Activated T-helper 9 cell treated with anti-CD3 and anti-CD28 coated beads, Interleukin-2, amount 50 U/mL, for 16 hours (primary cell): ENCODE data around the gene PMEL.
"Not testable (repeated sequence)": the region's sequence is repeated elsewhere in the genome, so short reads cannot be mapped to it uniquely, and the experiment has no call there.

ENCODE experiments used
- DNase-seq: peaks from one replicate; pipeline ENCODE4 v3.0.0-alpha.2; 2020; ENCODE audit warnings: low read depth

The PMEL gene

GRCh38 chr12:55983232-55983842 is 17.5 kb upstream of the PMEL start:
- DNase-seq, result no peak

GRCh38 chr12:55982319-55982936 is 16.6 kb upstream of the PMEL start:
- DNase-seq, result no peak

DNA sequence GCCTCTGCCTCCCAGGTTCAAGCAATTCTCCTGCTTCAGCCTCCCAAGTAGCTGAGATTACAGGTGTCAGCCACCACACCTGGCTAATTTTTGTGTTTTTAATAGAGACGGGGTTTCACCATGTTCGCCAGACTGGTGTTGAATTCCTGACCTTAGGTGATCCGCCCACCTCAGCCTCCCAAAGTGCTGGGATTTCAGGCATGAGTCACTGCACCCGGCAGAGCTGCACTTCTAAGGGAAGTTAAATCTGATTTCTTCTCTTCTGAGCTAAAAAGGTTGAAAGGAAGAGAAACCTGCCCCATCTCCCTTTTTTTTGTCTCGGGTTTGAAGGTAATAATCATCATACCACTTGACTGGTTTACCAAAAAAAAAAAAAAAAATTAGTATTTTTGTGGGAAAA is 16.0 kb upstream of the PMEL start:
- DNase-seq, result not testable (repeated sequence)

DNA sequence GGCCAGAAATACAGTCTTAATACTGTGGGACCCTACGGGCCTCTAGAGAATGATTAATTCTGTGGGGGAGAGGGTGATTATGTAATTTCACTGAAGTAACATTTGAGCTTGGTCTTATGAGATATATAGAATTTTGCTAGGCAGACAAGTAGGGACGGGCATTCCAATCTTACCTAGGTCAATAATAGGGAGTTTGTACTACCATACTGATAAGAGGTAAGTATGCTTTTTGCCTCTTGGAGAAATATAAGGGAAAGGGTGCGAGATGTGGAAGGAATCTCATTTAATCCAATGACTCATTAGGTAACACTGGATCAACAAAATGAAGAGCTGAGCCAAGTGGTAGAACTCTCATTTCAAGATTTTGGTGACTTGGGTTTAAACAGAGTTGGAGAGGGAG is 13.2 kb upstream of the PMEL start:
- DNase-seq, result no peak

- DNase-seq, result no peak
Observed at GRCh38 chr12:55978393-55978792, 12.6 kb upstream of the PMEL start.

DNA sequence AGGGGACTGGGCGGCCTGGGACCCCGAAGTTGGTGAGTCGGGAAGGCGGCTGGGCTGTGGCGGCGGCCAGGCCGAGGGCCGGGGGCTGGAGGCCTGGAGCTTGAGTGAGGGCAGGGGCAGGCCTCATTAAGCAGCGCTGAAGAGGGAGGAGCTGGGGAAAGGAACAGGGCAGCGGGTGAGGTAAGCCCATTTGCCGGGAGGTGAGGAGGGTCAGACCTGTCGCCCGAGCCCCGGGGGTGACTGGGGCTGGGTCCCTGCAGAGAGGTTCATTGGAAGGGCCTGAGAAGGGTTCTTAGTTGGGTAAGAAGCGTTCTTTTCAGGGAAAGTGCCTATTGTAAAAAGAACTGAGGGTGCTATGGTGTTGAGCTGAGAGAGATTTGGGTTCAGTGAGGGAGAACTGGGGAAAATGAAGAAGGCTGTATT is 8.5 kb upstream of the PMEL start:
- DNase-seq, result peak; percentile 16

GRCh38 chr12:55973599-55974307 is 7.9 kb upstream of the PMEL start, which contains the start of gene RAB5B:
RAB5B (plus strand) TSS chr12:55974078; CDS start chr12:55986961, 12,883 bp downstream.
- DNase-seq, result peak; percentile 95

DNA sequence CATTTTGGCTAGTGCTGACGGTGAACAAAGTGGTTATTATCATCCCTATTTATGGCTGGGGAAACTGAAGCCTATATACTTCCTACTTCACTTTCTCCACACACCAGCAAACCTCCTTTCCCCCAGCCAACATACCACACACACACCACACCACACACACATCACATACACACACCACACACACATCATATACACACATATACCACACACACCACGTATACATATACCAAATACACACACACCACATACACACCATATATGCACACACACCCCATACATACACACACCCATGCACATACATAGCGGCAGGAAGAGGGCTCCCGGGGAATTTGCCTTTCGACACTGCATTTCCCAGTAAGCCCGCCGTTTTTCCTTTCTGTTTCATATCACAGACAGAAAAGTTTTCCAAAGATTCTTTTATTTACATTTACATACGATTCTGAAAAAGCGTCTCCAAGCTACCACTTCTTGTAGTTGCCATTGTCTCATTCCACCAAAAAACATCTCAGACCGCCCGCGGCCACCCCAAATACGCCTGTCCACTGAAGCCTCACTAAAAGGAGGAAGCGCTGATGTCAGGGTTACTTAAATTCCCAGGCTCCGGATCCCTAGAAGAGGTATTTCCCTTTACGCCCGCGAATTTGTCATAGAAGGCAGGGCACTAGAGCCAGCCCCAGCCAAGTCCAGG is 7.2 kb upstream of the PMEL start:
- no peak for DNase-seq

GRCh38 chr12:55972456-55972855 is 6.6 kb upstream of the PMEL start:
- DNase-seq, result no peak

- no peak for DNase-seq
Observed at GRCh38 chr12:55972042-55972441, 6.2 kb upstream of the PMEL start.

DNA sequence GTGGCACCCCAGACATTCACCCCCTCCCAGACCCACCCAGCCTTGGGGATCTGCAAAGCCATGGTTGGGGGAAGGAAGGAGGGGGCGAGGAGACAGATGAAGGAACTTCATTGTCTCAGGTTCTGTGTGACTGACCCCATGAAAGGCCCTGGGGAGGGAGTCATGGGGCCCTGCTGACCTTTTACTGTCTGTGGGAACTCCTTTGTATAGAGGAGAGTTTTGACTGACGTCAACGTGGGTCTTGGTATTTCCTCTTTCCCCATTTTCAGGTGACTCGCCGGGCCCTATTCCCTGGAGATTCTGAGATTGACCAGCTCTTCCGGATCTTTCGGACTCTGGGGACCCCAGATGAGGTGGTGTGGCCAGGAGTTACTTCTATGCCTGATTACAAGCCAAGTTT is 4.9 kb upstream of the PMEL start:
- DNase-seq, result no peak

DNA sequence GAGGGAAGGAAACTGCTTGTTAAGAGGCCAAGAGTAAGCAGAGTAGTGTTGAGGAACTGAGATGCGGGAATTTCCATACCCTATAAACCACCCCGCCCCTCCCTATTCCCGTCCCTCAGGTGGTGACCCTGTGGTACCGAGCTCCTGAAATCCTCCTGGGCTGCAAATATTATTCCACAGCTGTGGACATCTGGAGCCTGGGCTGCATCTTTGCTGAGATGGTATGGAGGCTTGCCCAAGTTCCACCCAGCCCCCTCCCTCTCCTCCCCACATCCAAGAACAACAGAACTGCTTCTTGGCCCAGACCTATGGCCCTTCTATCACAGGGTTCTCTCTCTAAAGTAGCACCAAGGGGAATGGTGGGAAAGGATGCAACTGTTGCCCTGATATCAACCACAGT is 3.5 kb upstream of the PMEL start:
- DNase-seq, result no peak

DNA sequence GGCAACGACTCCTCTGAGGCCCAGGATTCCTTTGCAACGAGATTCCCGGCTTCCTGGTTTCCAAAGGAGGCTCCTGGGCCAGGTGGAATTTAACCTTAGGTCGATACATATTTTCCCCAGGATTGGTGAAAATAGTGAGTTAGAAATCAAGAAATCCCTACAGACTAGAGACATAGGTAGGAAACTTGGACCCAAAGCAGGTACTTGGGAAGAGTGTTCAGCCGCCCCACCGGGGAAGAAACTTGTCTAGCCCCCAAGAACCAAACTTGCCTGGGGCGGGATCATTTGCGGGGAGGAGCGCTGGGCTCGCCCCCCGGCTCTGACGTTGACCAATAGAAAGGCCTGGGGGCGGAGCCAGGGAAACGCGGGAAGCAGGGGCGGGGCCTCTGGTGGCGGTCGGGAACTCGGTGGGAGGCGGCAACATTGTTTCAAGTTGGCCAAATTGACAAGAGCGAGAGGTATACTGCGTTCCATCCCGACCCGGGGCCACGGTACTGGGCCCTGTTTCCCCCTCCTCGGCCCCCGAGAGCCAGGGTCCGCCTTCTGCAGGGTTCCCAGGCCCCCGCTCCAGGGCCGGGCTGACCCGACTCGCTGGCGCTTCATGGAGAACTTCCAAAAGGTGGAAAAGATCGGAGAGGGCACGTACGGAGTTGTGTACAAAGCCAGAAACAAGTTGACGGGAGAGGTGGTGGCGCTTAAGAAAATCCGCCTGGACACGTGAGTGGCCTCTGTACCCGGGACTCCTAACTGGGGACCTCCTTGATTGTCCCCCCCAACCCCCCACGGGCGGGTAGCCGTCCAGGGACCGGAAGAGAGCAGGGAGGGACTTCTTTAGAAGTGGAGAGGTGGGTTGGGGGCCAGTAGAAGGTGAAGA is 803 bp upstream of the PMEL start, which contains the start of gene CDK2:
CDK2 (plus strand) TSS at position 423 of the 874 bp plus-strand sequence; CDS start at position 602, 179 bp downstream.
- peak; percentile 83 for DNase-seq

GRCh38 chr12:55965240-55965639 is 602 bp downstream of the PMEL start:
- no peak for DNase-seq

DNA sequence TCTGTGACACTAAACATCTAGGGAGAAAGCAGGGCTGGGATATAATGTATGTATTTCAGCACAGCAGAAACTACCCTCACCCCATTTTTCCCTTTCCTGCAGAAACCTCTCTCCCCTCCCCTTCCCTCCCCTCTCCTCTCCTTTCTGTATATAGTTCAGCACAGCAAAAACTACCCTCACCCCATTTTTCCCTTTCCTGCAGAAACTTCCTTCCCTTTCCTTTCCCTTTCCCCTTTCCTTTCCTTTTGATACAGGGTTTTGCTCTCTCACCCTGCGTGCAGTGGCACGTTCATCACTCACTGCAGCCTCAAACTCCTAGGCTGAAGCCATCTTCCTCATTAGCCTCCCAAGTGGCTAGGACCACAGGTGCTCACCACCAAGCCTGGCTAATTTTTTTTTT is 2.1 kb downstream of the PMEL start:
- no peak for DNase-seq

DNA sequence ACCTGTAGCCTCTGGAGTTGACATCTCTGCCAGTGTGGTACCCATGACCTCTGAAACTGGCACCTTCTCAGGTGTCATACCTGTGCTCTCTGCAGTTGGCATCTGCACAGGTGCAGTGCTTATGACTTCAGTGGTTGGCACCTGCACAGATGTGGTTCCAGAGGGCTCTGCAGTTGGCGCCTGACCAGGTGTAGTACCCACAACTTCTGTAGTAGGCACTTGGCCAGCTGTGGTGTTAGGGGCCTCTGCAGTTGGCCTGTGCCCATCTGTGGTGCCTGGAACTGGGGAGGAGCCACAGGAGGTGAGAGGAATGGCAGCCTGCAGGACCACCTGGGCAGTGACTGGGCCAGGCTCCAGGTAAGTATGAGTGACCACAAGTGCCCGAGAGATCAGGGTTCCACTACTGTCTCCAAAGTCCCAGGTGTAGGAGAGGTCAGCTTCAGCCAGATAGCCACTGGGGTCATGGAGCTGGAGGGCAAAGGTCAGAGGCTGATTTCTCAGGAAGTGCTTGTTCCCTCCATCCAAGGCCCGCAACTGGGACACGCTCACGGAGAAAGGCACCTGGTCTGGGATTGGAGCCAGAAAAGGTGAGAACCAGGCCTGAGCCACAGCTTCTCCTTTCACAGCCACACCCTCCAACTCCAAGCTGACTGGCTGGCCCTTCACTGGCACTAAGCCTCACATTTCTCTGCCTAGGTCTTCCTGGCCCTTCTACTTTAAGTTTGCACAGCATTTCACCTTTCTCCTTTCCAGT is 8.6 kb downstream of the PMEL start:
- DNase-seq, result no peak

DNA sequence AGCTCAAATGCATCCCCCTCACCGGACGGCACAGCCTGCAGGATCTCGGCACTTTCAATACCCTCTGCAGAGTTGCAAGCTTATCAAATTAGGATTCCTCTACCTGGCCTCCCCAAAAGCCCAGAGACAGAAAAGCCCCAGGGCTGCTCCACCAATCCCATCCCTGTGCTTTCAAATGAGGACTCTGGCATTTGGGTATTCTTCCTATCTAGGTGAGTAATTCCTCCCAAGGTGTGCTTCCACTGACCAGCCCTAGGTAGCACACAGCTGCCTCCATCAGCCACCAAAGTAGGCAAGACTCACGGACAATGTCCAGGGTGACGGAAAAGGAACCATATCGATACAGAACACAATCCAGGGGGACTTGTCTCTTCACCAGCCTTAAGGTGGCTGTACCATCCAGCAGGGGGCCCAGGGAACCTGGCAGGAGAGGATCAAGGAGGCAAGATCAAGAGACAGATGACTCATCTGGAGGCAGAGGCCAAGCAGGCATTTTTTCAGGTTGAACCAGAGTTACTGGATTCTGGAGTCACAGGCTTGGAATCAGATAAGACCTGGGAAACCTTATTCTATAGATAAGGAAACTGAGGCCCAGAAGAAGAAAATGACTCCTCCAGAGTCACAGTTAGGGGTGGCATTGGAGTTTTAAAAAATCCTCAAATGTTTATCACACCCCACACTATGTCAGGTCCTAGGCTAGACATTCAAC is 9.9 kb downstream of the PMEL start:
- DNase-seq, result no peak

- no peak for DNase-seq
Observed at GRCh38 chr12:55955344-55955743, 10.5 kb downstream of the PMEL start.

- no peak for DNase-seq
Observed at GRCh38 chr12:55946553-55946952, 19.3 kb downstream of the PMEL start.

GRCh38 chr12:55942577-55943136 is 23.2 kb downstream of the PMEL start:
- no peak for DNase-seq
